HepG2 (cell line): ENCODE results near the gene MAOB. TPM values are rescaled to one million over a fixed set of nuclear protein-coding genes. Genes with fewer than 3 reads are reported as not detected.

Source experiments
- ARID5B ChIP-seq: IDR thresholded peaks from 2 replicates; pipeline ENCODE4 v1.4.0; 2020; ENCODE audit warnings: mild to moderate bottlenecking, missing genetic modification reagents
- BRCA1 ChIP-seq: sonication (generic); formaldehyde crosslinking; IDR thresholded peaks from 2 replicates; pipeline ENCODE4 v1.4.0; 2020; ENCODE audit warnings: missing genetic modification reagents
- ELF1 ChIP-seq: sonication (generic); formaldehyde crosslinking; IDR thresholded peaks from 2 replicates; pipeline ENCODE4 v1.4.0; 2020; ENCODE audit warnings: missing genetic modification reagents
- RARA ChIP-seq: IDR thresholded peaks from 2 replicates; pipeline ENCODE4 v1.6.1; 2016; ENCODE audit warnings: missing genetic modification reagents, missing compliant biosample characterization
- SRY ChIP-seq: sonication (generic); formaldehyde crosslinking; IDR thresholded peaks from 2 replicates; pipeline ENCODE4 v1.8.0; 2022; ENCODE audit warnings: mild to moderate bottlenecking, missing genetic modification reagents
- TCF7 ChIP-seq: sonication (generic); IDR thresholded peaks from 2 replicates; pipeline ENCODE4 v1.6.1; 2016; ENCODE audit warnings: antibody characterized with exemption, low read depth
- THRA ChIP-seq: sonication (generic); formaldehyde crosslinking; IDR thresholded peaks from 2 replicates; pipeline ENCODE4 v1.4.0; 2020; ENCODE audit warnings: missing genetic modification reagents, borderline replicate concordance
- ZNF276 ChIP-seq: sonication (generic); formaldehyde crosslinking; IDR thresholded peaks from 2 replicates; pipeline ENCODE4 v1.4.0; 2020; ENCODE audit warnings: mild to moderate bottlenecking, low read depth, missing genetic modification reagents
- ZNF558 ChIP-seq: sonication (generic); formaldehyde crosslinking; IDR thresholded peaks from 2 replicates; pipeline ENCODE4 v1.9.0; 2022; ENCODE audit warnings: mild to moderate bottlenecking, missing genetic modification reagents, borderline replicate concordance
- ZNF749 ChIP-seq: sonication (generic); formaldehyde crosslinking; IDR thresholded peaks from 2 replicates; pipeline ENCODE4 v1.8.0; 2022; ENCODE audit warnings: mild to moderate bottlenecking, missing genetic modification reagents, moderate library complexity, borderline replicate concordance
- polyA plus RNA-seq, 8 experiments: library from polyadenylated mRNA; depleted of rRNA in 3 of 8; stranded (reverse) in 7 of 8; unstranded in 1 of 8; fragments of >200 nt; fragmentation: Illumina TruSeq in 4 of 8; extraction: Trizol in 4 of 8; gene quantifications; 2 replicates each; pipeline versions ENCODE4 v1.2.1 to v1.2.3, GENCODE V29; 2011 to 2016; ENCODE audit warnings: low read depth in 4 of 8, missing spikeins in 1 of 8, mixed read lengths in 1 of 8; ENCODE audit not compliant: insufficient read depth in 1 of 8
- total RNA-seq, 5 experiments: library from RNA; depleted of rRNA; stranded (reverse); fragments of >200 nt; fragmentation: Illumina TruSeq; extraction: Trizol; gene quantifications; 2 replicates each; pipeline ENCODE4 v1.2.3, GENCODE V29; 2016; ENCODE audit warnings: low read depth in 1 of 5

Gene MAOB
- total and polyA plus RNA-seq, 2 of the 13 experiments (the other 11 are each of a cell fraction or from before 2014, with no cell fraction given) = 11.0 to 19.0 TPM

GRCh38 chrX:43865791-43866190, 16.5 kb downstream of the MAOB start (continued):
- peak; percentile 7; the same call in 1 of the 2 replicates for TF ChIP-seq ARID5B (CRISPR knock-in tag)
- no peak for TF ChIP-seq ZNF558 (CRISPR knock-in tag)
- TF ChIP-seq RARA (CRISPR knock-in tag) = peak; percentile 48; the same call in 1 of the 2 replicates
- no peak for TF ChIP-seq BRCA1 (CRISPR knock-in tag)
- TF ChIP-seq ZNF749 = no peak
- no peak for TF ChIP-seq SRY (CRISPR knock-in tag)
- no peak for TF ChIP-seq ELF1 (CRISPR knock-in tag)
- TF ChIP-seq ZNF276 (CRISPR knock-in tag) = no peak
- TF ChIP-seq THRA = no peak
- TF ChIP-seq TCF7 = peak; percentile 41; the same call in 1 of the 2 replicates
- TF ChIP-seq, all 625 proteins: peak for 7
